Left ventricle myocardium superior (tissue), 1 donor: ENCODE data around the gene ZNF407. TPM values are rescaled to one million over a fixed set of nuclear protein-coding genes. Genes with fewer than 3 reads are reported as not detected.
A peak's percentile ranks its signal among the peaks of the same experiment; 100 is the strongest.

Experiments used
- ATAC-seq: fragments of 200-7000 bp; cut with Tn5 transposase; one replicate; pipeline ENCODE4 v1.9.1; 2020; ENCODE audit warnings: mild to moderate bottlenecking, moderate library complexity
- DNase-seq: peaks from one replicate; pipeline ENCODE4 v3.0.0-alpha.2; 2020
- intact Hi-C: fragments of 100-400 bp; cut with micrococcal nuclease; formaldehyde crosslinking; loops from one replicate; pipeline ENCODE4 v1.11.0; 2022
- total RNA-seq: library from RNA; stranded (reverse); fragmentation: NEBNext Ultra II Directional; extraction: Animal tissue kit (Norgen Biotek cat#: 25700); gene quantifications from one replicate; pipeline ENCODE4 v1.2.1, GENCODE V29; 2021
- donor health status: DM: no; HTN: yes; CAD: no; lungs with severe emphysema.

Gene ZNF407
- total RNA-seq, 1 donor from 2014 or later, result 12.0 TPM

- no peak for DNase-seq
These were observed 406.4 kb downstream of the ZNF407 start for GRCh38 chr18:75003764-75004690.

GRCh38 chr18:75005626-75006025, 408.0 kb downstream of the ZNF407 start:
- intact Hi-C loops, result no loop called here
- ATAC-seq (no peak), DNase-seq (peak; percentile 35)

More at GRCh38 chr18:75003764-75004690, 406.4 kb downstream of the ZNF407 start:
- peak; percentile 98 for ATAC-seq
- intact Hi-C loops, result no loop called here

DNA sequence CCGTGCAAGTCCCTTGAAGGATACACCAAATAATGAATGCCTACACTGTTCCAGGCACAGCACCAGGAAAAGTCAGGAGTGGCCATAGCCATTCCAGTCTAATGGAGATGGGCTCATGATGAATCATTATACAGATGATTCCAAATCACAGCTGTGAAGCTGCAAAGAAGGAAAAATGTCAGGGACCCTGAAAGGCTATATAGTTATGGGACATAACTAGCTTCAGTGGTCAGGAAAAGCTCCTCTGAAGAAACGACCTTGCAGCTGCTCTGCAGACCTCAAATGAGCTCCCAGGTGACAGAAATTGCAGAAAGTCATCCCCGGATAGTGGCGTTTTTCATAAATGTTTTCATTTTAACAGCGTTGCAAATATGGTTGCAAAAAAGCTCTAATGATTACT, 410.5 kb downstream of the ZNF407 start:
- no peak for ATAC-seq
- intact Hi-C loops, result no loop called here

DNA sequence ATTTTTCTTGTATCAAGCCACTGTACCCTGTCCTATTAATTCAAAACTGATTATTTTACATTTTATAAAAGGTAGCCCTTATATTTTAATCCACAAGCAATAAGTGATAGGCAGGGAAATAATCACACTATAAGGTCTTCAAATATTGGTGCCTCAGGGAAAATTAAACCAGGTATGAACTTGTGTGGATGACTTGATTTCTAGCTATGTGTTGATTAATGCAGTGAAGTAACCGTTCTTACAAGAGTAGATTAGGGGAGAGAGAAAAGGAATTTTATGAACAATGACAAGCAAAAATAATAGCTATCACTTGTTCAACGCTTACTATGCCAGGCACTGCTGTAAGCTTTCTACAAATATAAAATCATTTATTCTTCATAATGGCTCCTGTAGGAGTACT, 411.6 kb downstream of the ZNF407 start:
- ATAC-seq (no peak), DNase-seq (no peak)
- intact Hi-C loops, result no loop called here

More for the DNA sequence above, 410.5 kb downstream of the ZNF407 start:
- DNase-seq, result no peak

DNA sequence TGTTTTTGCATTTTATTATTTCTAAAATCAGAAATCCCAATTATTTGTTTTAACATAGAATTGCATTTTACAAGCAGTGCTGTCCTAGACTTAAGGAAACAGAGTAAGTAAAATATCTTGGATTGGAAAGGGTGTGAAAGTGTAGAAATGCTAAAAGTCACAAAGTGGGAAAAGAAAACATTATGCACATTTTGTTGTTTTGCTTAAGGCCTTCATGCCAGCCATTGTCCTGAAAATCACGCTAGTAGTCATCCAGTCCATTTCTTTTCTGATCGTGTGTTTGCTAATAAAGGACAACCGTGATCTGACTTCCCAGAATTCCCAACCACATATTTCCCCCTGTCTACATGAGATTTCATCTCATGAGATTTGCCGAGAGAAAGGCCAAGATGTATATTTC, 412.2 kb downstream of the ZNF407 start:
- ATAC-seq, result no peak
- no peak for DNase-seq
- intact Hi-C loops, result no loop called here

- ATAC-seq, result peak; percentile 63
- no peak for DNase-seq
- intact Hi-C loops, result no loop called here
These were observed 412.6 kb downstream of the ZNF407 start for GRCh38 chr18:75010278-75010677.

GRCh38 chr18:75010689-75011088, 413.0 kb downstream of the ZNF407 start:
- DNase-seq (no peak), ATAC-seq (no peak)
- intact Hi-C loops, result no loop called here

DNA sequence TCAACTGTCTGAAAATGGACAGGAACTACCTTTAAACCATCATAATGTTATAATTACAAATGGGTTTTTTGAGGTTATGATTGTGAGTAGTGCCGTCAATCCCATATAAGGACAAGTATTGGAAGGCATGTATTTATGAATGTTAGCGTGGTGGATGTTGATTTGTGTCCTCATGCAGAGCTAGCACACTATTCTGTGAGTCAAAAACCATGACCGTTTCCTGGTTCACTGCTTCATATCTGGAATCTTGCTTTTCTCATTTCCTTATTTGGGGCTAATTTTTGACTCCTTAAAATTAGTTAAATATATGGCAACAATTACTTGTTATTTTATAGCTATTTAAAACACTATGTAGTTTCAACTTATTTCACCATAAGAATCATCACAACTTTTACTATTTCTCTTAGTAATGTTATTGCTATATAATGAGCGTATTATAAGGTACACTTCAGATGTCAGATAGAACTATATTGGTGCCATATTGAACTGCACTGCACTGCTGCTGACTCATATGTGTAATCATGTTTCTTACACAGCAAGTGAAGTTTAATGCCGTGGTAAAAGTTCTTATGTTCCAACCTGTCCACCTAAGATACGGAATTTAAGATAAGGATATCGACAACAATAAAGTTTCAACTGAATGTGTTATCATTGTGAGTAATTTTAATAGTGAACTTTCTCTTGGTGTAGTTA, 418.5 kb downstream of the ZNF407 start:
- intact Hi-C loops, result no loop called here
- DNase-seq (no peak), ATAC-seq (no peak)

- no peak for ATAC-seq
- intact Hi-C loops, result no loop called here
- no peak for DNase-seq
These were observed 425.8 kb downstream of the ZNF407 start for GRCh38 chr18:75023473-75023872.

GRCh38 chr18:75024871-75025270, 427.2 kb downstream of the ZNF407 start:
- ATAC-seq (no peak), DNase-seq (no peak)
- intact Hi-C loops, result no loop called here

GRCh38 chr18:75025573-75025972, 427.9 kb downstream of the ZNF407 start:
- no peak for DNase-seq
- no peak for ATAC-seq
- intact Hi-C loops, result no loop called here

DNA sequence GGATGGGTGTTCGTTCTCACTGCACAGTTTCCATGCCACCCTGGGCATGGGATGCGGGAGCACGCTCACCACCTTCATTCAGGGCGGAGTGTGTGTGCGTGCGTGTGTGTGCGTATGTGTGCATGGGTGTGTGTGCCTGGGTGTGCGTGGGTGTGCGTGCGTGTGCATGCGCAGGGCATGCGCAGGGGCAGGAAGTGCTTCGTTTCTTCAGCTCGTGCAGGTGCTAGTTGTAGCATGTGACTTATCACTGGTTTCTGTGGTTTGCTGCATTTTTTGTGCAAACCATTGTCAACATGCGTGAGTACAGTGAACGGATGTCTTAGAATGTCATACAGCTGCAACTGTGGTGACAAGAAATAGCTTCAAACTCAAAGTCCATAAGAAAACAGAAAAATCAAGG, 431.8 kb downstream of the ZNF407 start:
- DNase-seq (no peak), ATAC-seq (no peak)
- intact Hi-C loops, result no loop called here

DNA sequence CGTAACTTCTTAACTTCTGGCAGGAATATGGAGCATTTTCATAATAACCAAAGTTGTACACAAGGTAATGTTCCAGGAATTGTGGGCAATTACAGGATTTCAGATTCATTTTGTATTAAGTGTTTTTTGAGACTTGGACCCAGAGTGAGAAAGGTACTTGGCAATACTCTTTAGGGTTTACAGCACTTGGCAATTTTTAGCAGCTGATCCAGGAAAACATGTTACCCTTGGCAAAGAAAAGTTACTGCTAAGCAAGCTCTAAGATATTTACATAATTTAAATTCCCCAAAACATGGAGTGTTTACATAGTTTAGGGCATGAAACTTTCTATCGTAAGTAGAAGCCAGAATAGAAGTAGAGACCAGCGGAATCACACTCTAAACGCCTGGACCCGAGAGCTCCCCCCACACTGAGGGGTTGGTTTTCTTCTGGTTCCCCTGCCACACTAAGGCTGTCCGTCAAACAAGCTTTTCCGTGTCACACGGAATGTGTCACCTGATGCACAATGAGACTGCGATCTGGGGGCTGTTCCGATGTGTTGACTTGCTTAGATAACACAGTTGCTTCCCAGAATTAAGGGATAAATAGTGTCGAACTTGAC, 434.1 kb downstream of the ZNF407 start:
- DNase-seq (no peak), ATAC-seq (no peak)
- intact Hi-C loops, result no loop called here

- DNase-seq, result no peak
- intact Hi-C loops, result no loop called here
- no peak for ATAC-seq
These were observed 435.8 kb downstream of the ZNF407 start for GRCh38 chr18:75033516-75033915.

DNA sequence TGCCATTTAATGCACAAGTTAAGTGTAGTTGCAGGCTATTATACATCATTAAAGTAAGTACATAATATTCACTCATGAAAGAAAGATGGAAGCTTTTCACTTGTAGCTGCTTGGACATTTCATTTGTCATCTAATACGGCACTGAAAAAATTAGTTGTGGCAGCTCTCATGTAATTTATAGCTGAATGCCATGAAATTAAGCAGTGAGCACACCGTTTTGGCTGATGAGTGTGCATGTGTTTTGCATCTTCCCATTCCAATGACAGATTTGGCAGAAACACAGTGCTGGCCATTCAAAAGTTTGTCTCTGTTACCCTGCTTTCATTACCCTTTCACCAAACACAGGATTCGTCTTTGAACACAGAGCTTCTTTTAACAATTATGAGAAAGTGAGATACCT, 437.3 kb downstream of the ZNF407 start:
- ATAC-seq (no peak), DNase-seq (no peak)
- intact Hi-C loops, result no loop called here

GRCh38 chr18:75035928-75036327, 438.3 kb downstream of the ZNF407 start:
- ATAC-seq, result no peak
- no peak for DNase-seq
- intact Hi-C loops, result no loop called here

- no peak for ATAC-seq
- intact Hi-C loops, result no loop called here
- no peak for DNase-seq
These were observed 439.4 kb downstream of the ZNF407 start for GRCh38 chr18:75036917-75037688.

DNA sequence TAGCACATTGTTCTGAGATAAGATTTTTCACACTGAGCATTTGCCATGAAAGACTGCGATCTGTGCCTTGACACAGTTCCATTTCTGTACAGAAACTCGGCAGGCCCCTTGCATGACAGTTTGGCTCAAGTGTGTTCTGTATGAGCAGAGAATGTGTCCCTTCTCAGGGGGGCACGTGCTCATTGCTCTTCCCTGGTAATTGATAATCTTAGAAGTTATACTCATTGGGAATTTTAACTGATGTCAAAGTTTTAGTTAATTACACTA, 440.0 kb downstream of the ZNF407 start:
- DNase-seq, result no peak
- ATAC-seq, result no peak
- intact Hi-C loops, result no loop called here

GRCh38 chr18:75041586-75041985, 443.9 kb downstream of the ZNF407 start:
- DNase-seq (no peak), ATAC-seq (no peak)
- intact Hi-C loops, result no loop called here

DNA sequence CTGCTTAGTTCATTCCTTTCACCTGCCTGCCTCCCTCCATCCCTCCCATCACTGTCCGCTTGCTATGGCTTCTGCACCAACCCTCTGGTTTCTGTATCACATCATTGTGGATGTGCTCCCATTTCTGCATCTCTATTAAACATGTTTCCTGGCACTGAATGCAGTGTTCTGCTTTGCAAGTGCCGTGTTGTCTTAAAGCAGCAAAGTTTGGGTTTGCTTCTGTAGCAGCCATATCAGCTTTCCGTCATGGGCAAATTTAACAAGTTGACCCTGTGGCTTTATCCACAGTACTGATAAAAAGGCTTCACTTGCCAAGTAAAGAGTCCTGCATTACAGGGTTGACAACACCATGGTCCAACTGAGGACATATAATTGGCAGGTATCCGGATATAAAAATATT, 445.8 kb downstream of the ZNF407 start:
- ATAC-seq (peak; percentile 73), DNase-seq (no peak)
- intact Hi-C loops, result no loop called here
